ENCODE data around the gene IL9.

DNA sequence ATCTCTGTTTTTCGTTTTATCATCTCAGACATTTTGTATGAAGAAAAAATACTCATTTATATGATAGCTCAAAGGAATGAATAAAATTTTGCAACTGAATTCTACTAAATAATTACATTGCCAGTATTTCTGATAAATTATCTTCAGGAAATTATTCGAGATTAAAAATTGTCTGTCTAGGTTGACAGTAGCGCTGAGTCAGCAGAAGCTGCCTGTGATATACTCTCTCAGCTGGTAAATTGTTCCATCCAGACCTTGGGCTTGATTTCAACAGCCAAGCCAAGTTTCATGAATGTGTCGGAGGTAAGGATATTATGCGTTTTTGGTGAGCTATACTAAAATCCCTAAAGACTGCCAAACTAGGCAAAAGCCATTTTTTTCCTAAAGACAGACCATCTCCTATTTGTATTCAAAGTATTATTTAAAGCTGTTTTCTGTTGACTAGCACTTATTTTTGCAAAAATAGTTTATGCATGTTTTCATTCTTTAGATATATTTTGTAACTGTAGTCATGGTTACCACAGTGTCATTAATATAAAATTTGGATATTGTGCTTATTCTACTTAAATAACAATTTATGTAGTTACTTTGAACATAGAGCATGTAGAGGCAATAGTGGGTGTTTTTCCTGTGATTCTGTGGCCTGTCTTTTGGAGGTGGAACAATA is 41.7 kb upstream of the IL9 start:
- TF ChIP-seq CTCF (IDR thresholded peaks at IDR 0.05; ENCODE audit: poor library complexity) (no peak), EZH2 (IDR thresholded peaks at IDR 0.05; ENCODE audit: borderline replicate concordance) (no peak), EZH2phosphoT487 (IDR thresholded peaks at IDR 0.05; ENCODE audit: low read depth, severe bottlenecking, unreplicated experiment) (no peak)

Measured in hepatocyte (in vitro differentiated cells).